Measurements from ENCODE around the gene FOXL1.

- TF ChIP-seq POLR2A (IDR thresholded peaks at IDR 0.05) = no peak
- TF ChIP-seq CTCF (IDR thresholded peaks at IDR 0.05) = no peak
Observed at GRCh38 chr16:86593913-86594620, 15.7 kb downstream of the FOXL1 start.
